ENCODE data around the gene PARP4.
"Not testable (repeated sequence)": the region's sequence is repeated elsewhere in the genome, so short reads cannot be mapped to it uniquely, and the experiment has no call there.

The PARP4 gene

GRCh38 chr13:24512197-24512907 lies at the start of gene PARP4:
Gene PARP4, minus strand, starts transcription at chr13:24512778. Its CDS starts 9,002 bp downstream, at chr13:24503776.
- DNase-seq (ENCODE audit: low read depth), result peak; percentile 60
- no peak for TF ChIP-seq CTCF (conservative IDR thresholded peaks at IDR 0.05; ENCODE audit: low read depth, low read length)
- peak within 1 kb of the TSS; percentile 86 for H3K4me3 ChIP-seq (ENCODE audit: low read length)

GRCh38 chr13:24560579-24561187 lies 48.1 kb upstream of the PARP4 start:
- H3K4me3 ChIP-seq (ENCODE audit: low read length); DNase-seq (ENCODE audit: low read depth): not testable (repeated sequence)

- H3K4me3 ChIP-seq (ENCODE audit: low read length); DNase-seq (ENCODE audit: low read depth): not testable (repeated sequence)
Observed at GRCh38 chr13:24559431-24560218, 47.0 kb upstream of the PARP4 start.

GRCh38 chr13:24557081-24557480 lies 44.5 kb upstream of the PARP4 start:
- TF ChIP-seq CTCF (conservative IDR thresholded peaks at IDR 0.05; ENCODE audit: low read depth, low read length), result no peak
- no peak for DNase-seq (ENCODE audit: low read depth)
- H3K4me3 ChIP-seq (ENCODE audit: low read length), result no peak overlapping the region

GRCh38 chr13:24553892-24554291 lies 41.3 kb upstream of the PARP4 start:
- not testable (repeated sequence) for DNase-seq (ENCODE audit: low read depth); H3K4me3 ChIP-seq (ENCODE audit: low read length)

GRCh38 chr13:24541476-24542352 lies 29.1 kb upstream of the PARP4 start:
- peak overlapping the region; percentile 48 for H3K4me3 ChIP-seq (ENCODE audit: low read length)
- not testable (repeated sequence) for DNase-seq (ENCODE audit: low read depth)

- H3K4me3 ChIP-seq (ENCODE audit: low read length), result peak overlapping the region; percentile 48
- no peak for TF ChIP-seq CTCF (conservative IDR thresholded peaks at IDR 0.05; ENCODE audit: low read depth, low read length)
- DNase-seq (ENCODE audit: low read depth), result no peak
Observed at GRCh38 chr13:24541127-24541475, 28.5 kb upstream of the PARP4 start.

- no peak for DNase-seq (ENCODE audit: low read depth)
- no peak overlapping the region for H3K4me3 ChIP-seq (ENCODE audit: low read length)
- peak; percentile 41 for TF ChIP-seq CTCF (conservative IDR thresholded peaks at IDR 0.05; ENCODE audit: low read depth, low read length)
Observed at GRCh38 chr13:24540236-24541126, 27.9 kb upstream of the PARP4 start.
